Stomach (tissue), 4 donors: Measurements from ENCODE around the gene SMIM44.

Source experiments
- CTCF ChIP-seq, 7 experiments: fragments of 450-650 bp in 4 of 7; fragments of 200-600 bp in 3 of 7; sonication (generic) in 3 of 7; IDR thresholded peaks; one replicate each; pipeline ENCODE4 v1.5.1; 2016 to 2019; ENCODE audit warnings: antibody characterized with exemption in 7 of 7, control low read depth in 2 of 7, mild to moderate bottlenecking in 1 of 7
- POLR2A ChIP-seq, 4 donors: fragments of 450-650 bp; IDR thresholded peaks; one replicate each; pipeline ENCODE4 v1.6.1; 2016; ENCODE audit warnings: antibody characterized with exemption in 4 of 4, control low read depth in 2 of 4, mild to moderate bottlenecking in 1 of 4, moderate library complexity in 1 of 4
- POLR2AphosphoS5 ChIP-seq, 3 donors: sonication (generic); formaldehyde crosslinking; IDR thresholded peaks; one replicate each; pipeline ENCODE4 v1.6.1; 2016; ENCODE audit warnings: antibody characterized with exemption in 3 of 3

DNA sequence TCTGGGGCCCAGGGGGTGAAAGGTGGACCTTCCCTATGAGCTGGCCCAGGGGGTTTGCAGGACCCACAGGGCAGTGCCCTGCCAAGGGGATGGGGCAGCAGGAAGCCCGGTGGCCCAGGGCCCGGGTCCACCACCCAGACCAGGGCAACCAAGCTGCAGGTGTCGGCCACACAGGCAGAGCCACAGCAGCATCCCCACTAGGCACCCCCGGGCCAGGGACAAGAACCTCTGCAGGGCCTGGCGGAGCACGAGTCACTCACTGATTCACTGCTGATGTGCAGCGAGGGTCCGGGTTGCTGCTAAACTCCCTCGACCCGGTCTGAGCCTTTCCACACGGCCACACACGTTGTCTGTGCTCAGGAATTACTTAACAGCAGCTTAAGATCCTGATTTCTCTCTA is 31.7 kb upstream of the SMIM44 start:
- TF ChIP-seq POLR2AphosphoS5 (IDR thresholded peaks at IDR 0.05) (no peak), CTCF (IDR thresholded peaks at IDR 0.05) (no peak), POLR2A (IDR thresholded peaks at IDR 0.05) (no peak)
